ENCODE data around the gene PDXP. TPM values are rescaled to one million over a fixed set of nuclear protein-coding genes. Genes with fewer than 3 reads are reported as not detected.
A peak's percentile ranks its signal among the peaks of the same experiment; 100 is the strongest.

The PDXP gene
- total RNA-seq, 1 donor from 2014 or later = 23.9 TPM

- peaks cover 24% of the 10 kb centered on the region for H3K36me3 ChIP-seq
- intact Hi-C loops (cut with micrococcal nuclease) = no loop called here
- peak; percentile 61 for DNase-seq
- no peaks in the 10 kb centered on the region for H3K27me3 ChIP-seq (ENCODE audit: low read depth)
- H3K27ac ChIP-seq (replicated peaks) = peak overlapping the region; percentile 48
- no peaks in the 10 kb centered on the region for H3K9me3 ChIP-seq (replicated peaks)
- peaks cover 52% of the 10 kb centered on the region for H3K4me1 ChIP-seq
- peak; percentile 94 for TF ChIP-seq CTCF (IDR thresholded peaks at IDR 0.05; ENCODE audit: borderline replicate concordance)
- no peak overlapping the region for H3K4me3 ChIP-seq
Measured at GRCh38 chr22:37681556-37682049, 23.1 kb downstream of the PDXP start.

- intact Hi-C loops (cut with micrococcal nuclease) = no loop called here
- no peak for DNase-seq
- H3K4me1 ChIP-seq = peaks cover 43% of the 10 kb centered on the region
- no peak overlapping the region for H3K27ac ChIP-seq (replicated peaks)
- no peak for TF ChIP-seq CTCF (IDR thresholded peaks at IDR 0.05; ENCODE audit: borderline replicate concordance)
- H3K4me3 ChIP-seq = no peak overlapping the region
- no peaks in the 10 kb centered on the region for H3K9me3 ChIP-seq (replicated peaks)
- H3K27me3 ChIP-seq (ENCODE audit: low read depth) = no peaks in the 10 kb centered on the region
- H3K36me3 ChIP-seq = peaks cover 21% of the 10 kb centered on the region
Measured at GRCh38 chr22:37684803-37685615, 26.5 kb downstream of the PDXP start.

DNA sequence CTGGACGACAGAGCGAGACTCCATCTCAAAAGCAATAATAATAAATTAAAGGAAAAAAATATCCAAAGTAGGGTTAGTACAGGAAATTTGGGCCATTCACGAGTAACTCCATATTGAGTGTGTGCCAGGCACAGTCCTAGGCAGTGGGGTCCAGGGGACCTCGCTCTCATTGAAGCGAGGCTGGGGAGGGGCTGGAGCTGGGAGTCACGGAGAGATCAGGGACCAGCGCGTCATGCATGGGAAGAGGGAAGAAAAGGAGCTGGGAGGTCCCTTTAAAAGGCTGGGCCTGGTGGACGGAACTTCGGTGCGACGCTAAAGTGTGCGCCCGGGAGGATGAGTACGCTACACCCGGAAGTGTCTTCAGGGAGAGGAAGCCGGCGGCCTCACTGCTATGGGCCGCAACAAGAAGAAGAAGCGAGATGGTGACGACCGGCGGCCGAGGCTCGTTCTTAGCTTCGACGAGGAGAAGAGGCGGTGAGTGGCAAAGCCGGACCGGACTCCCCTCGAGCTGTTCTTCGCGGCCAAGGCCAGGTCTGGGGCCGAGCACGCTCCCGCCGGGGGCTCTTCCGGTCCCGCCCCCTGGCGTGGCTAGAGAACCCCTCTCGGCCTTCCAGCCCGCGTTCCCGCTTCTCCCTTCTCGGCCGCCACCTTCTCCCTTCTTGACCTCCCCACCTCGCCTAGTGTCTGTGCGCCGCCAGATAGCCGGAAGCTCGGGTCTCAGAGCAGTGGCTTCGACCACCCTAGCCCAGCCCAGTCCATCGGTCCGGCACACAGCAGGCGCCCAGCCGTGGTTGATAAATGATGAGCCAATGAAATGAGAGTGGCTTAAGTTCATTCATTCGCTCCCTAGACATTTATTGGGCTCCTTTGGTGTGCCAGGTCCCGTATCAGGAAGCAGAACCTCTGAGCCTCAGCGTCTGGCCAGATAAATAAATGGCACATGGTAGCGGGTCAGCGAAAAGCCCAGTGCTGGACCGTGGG lies 27.8 kb downstream of the PDXP start, which contains the start of gene NOL12:
TSS of gene NOL12 (plus strand) at position 342 of the 981 bp plus-strand sequence. CDS start at position 392, 50 bp downstream.
- Histone ChIP-seq H3K4me1 (peaks cover 37% of the 10 kb centered on the region), H3K9me3 (replicated peaks) (no peaks in the 10 kb centered on the region), H3K27ac (replicated peaks) (peak within 1 kb of the TSS; percentile 90), H3K27me3 (ENCODE audit: low read depth) (no peaks in the 10 kb centered on the region), H3K36me3 (peaks cover 34% of the 10 kb centered on the region), H3K4me3 (peak within 1 kb of the TSS; percentile 75)
- peak; percentile 82 for DNase-seq
- intact Hi-C loops (cut with micrococcal nuclease) = no loop called here
- no peak for TF ChIP-seq CTCF (IDR thresholded peaks at IDR 0.05; ENCODE audit: borderline replicate concordance)

- H3K27me3 ChIP-seq (ENCODE audit: low read depth) = no peaks in the 10 kb centered on the region
- no peak overlapping the region for H3K27ac ChIP-seq (replicated peaks)
- peaks cover 67% of the 10 kb centered on the region for H3K36me3 ChIP-seq
- DNase-seq = no peak
- no peak for TF ChIP-seq CTCF (IDR thresholded peaks at IDR 0.05; ENCODE audit: borderline replicate concordance)
- no peaks in the 10 kb centered on the region for H3K9me3 ChIP-seq (replicated peaks)
- peaks cover 31% of the 10 kb centered on the region for H3K4me1 ChIP-seq
- H3K4me3 ChIP-seq = no peak overlapping the region
- intact Hi-C loops (cut with micrococcal nuclease) = no loop called here
Measured at GRCh38 chr22:37690407-37690806, 31.9 kb downstream of the PDXP start.

GRCh38 chr22:37690901-37691504 lies 32.5 kb downstream of the PDXP start:
- Histone ChIP-seq H3K4me1 (peaks cover 30% of the 10 kb centered on the region), H3K27me3 (ENCODE audit: low read depth) (no peaks in the 10 kb centered on the region), H3K36me3 (peaks cover 67% of the 10 kb centered on the region), H3K4me3 (no peak overlapping the region), H3K9me3 (replicated peaks) (no peaks in the 10 kb centered on the region), H3K27ac (replicated peaks) (no peak overlapping the region)
- no peak for DNase-seq
- TF ChIP-seq CTCF (IDR thresholded peaks at IDR 0.05; ENCODE audit: borderline replicate concordance) = no peak
- intact Hi-C loops (cut with micrococcal nuclease) = no loop called here
